Astrocyte (in vitro differentiated cells and primary cell): ENCODE measurements around the gene RSPH10B. TPM values are rescaled to one million over a fixed set of nuclear protein-coding genes. Genes with fewer than 3 reads are reported as not detected.
"Not testable (repeated sequence)": the region's sequence is repeated elsewhere in the genome, so short reads cannot be mapped to it uniquely, and the experiment has no call there.

Source experiments
- DNase-seq: peaks from one replicate; pipeline ENCODE4 v3.0.0-alpha.2; 2010; ENCODE audit warnings: low read depth
- FAIRE-seq: peaks from 2 replicates; lab custom pipeline; 2011; peaks lifted over from hg19 to GRCh38; lab: Jason Lieb, UNC
- H2AFZ ChIP-seq: 2 replicates; pipeline ENCODE4 v1.6.0; 2012; ENCODE audit warnings: low read depth, low read length, inconsistent platforms
- H3K27ac ChIP-seq: 2 replicates; pipeline ENCODE4 v1.5.1; 2011; ENCODE audit warnings: low read depth, low read length, inconsistent platforms
- H3K27me3 ChIP-seq: 2 replicates; pipeline ENCODE4 v1.6.0; 2011; ENCODE audit warnings: low read length, inconsistent platforms; ENCODE audit not compliant: insufficient read depth
- H3K36me3 ChIP-seq: 2 replicates; pipeline ENCODE4 v1.5.1; 2011; ENCODE audit warnings: low read length, inconsistent platforms; ENCODE audit not compliant: insufficient read depth
- H3K4me1 ChIP-seq: 2 replicates; pipeline ENCODE4 v1.5.1; 2011; ENCODE audit warnings: low read length, inconsistent platforms; ENCODE audit not compliant: insufficient read depth
- H3K4me2 ChIP-seq: 2 replicates; pipeline ENCODE4 v1.6.0; 2012; ENCODE audit warnings: low read length, inconsistent platforms
- H3K4me3 ChIP-seq: 2 replicates; pipeline ENCODE4 v1.5.1; 2011; ENCODE audit warnings: low read depth, mild to moderate bottlenecking, low read length, inconsistent platforms; ENCODE audit not compliant: insufficient read depth
- H3K79me2 ChIP-seq: 2 replicates; pipeline ENCODE4 v1.6.0; 2012; ENCODE audit warnings: mild to moderate bottlenecking, low read length, inconsistent platforms; ENCODE audit not compliant: insufficient read depth
- H3K9ac ChIP-seq: 2 replicates; pipeline ENCODE4 v1.6.0; 2012; ENCODE audit warnings: mild to moderate bottlenecking, low read length, inconsistent platforms
- H3K9me3 ChIP-seq: 2 replicates; pipeline ENCODE4 v1.5.1; 2012; ENCODE audit warnings: low read depth, mild to moderate bottlenecking, low read length, inconsistent platforms; ENCODE audit not compliant: insufficient read depth
- H4K20me1 ChIP-seq: 2 replicates; pipeline ENCODE4 v1.6.0; 2012; ENCODE audit warnings: low read length, inconsistent platforms; ENCODE audit not compliant: insufficient read depth
- H3K27ac Mint-ChIP-seq: one replicate; pipeline ENCODE4 v1.8.0; 2021; ENCODE audit warnings: mild to moderate bottlenecking, mixed read lengths; ENCODE audit not compliant: unreplicated experiment
- H3K27me3 Mint-ChIP-seq: one replicate; pipeline ENCODE4 v1.8.0; 2021; ENCODE audit warnings: low read depth, mixed read lengths; ENCODE audit not compliant: unreplicated experiment
- H3K36me3 Mint-ChIP-seq: one replicate; pipeline ENCODE4 v1.8.0; 2021; ENCODE audit warnings: low read depth, mixed read lengths; ENCODE audit not compliant: unreplicated experiment
- H3K4me1 Mint-ChIP-seq: one replicate; pipeline ENCODE4 v1.8.0; 2021; ENCODE audit warnings: low read depth, mixed read lengths; ENCODE audit not compliant: unreplicated experiment
- H3K4me3 Mint-ChIP-seq: one replicate; pipeline ENCODE4 v1.8.0; 2021; ENCODE audit warnings: mild to moderate bottlenecking, moderate library complexity, mixed read lengths; ENCODE audit not compliant: unreplicated experiment
- H3K9me3 Mint-ChIP-seq: one replicate; pipeline ENCODE4 v1.8.0; 2021; ENCODE audit warnings: mild to moderate bottlenecking, mixed read lengths; ENCODE audit not compliant: unreplicated experiment
- EZH2 ChIP-seq: IDR thresholded peaks from 2 replicates; pipeline ENCODE4 v1.6.1; 2012; ENCODE audit warnings: mild to moderate bottlenecking, low read length, inconsistent platforms; ENCODE audit not compliant: insufficient read depth
- total RNA-seq: library from RNA; stranded (reverse); gene quantifications from 2 replicates; pipeline ENCODE4 v1.2.1, GENCODE V29; 2021
- TF ChIP-seq, protein P1 (sequence below): IDR thresholded peaks from 2 replicates; pipeline ENCODE4 v1.5.1; 2011; ENCODE audit warnings: low read depth, mild to moderate bottlenecking, inconsistent platforms, low read length, moderate library complexity; ENCODE audit not compliant: insufficient read depth

RSPH10B gene
- total RNA-seq, 1 donor from 2014 or later = not detected

DNA sequence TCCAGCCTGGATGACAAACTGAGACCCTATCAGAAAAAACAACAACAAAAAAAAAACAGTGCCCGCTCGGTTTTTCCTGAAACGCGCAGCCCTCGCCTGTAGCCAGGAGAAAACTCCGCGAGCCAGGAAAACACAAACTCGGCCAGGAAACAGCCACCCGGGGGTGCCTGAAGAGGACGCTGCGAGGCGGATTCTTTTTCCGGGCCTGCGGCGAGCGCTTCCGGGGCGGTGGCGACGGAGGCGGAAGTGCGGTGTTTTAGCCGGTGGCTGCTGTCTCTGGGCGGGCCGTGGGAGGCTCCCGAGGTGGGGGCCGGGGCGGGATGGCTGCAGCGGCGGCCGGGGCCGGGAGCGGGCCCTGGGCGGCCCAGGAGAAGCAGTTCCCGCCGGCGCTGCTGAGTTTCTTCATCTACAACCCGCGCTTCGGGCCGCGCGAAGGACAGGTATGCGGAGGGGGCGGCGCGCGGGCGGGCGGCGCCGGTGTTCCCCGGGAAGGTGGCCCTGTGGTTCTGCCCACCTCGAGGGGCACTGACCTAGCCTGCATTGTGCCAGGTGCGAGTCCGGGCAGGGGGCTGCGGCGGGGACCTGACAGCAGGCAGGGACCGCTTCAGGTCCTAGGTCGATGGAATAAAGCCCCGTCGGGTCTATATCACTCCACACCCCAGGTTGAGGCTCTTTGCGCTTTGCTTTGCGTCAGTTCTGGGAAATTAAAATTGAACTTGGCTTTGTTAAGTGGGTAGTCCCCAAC, 71.8 kb downstream of the RSPH10B start, which contains the start of gene CCZ1:
Gene CCZ1, plus strand, starts transcription at position 254 of the 745 bp plus-strand sequence. Its CDS starts 67 bp downstream, at position 321.
- not testable (repeated sequence) for H4K20me1 ChIP-seq, H3K36me3 Mint-ChIP-seq, H3K36me3 ChIP-seq, H3K27ac ChIP-seq, H3K27me3 Mint-ChIP-seq, H3K4me1 ChIP-seq, H3K9me3 ChIP-seq, H3K4me1 Mint-ChIP-seq, FAIRE-seq, H3K9me3 Mint-ChIP-seq, H3K79me2 ChIP-seq, H3K27me3 ChIP-seq
- H3K4me3 ChIP-seq = peak within 1 kb of the TSS; percentile 17
- peak within 1 kb of the TSS; percentile 60 for H2AFZ ChIP-seq
- Mint-ChIP-seq H3K4me3 (peak within 1 kb of the TSS; percentile 89), H3K27ac (peak within 1 kb of the TSS; percentile 47)
- peak; percentile 27 for DNase-seq
- peak within 1 kb of the TSS; percentile 57 for H3K4me2 ChIP-seq
- peak within 1 kb of the TSS; percentile 41 for H3K9ac ChIP-seq

DNA sequence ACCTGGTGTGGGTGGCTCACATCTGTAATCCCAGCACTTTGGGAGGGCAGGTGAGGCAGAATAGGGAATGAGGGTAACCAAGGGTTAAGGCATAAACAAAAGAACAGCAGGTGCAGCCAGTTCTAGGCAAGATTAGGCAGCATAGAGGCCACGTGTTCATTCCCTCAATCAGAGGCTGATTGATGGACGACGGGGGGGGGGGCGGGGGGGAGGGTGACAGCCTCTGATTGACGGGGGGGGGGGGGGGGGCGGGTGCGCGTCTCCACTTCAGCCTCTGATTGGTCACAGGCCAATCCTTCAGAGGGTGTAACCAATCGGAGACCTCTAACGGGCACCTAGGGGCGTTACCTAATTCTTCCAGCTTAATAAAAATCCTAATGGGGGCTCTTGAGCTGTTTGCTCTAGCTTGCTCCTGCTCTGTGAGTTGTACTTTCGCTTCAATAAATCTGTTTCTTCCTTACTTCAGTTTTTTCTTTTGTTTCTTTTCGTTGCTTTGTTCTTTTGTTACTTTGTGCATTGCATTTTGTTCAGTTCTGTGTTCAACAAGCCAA, 73.0 kb downstream of the RSPH10B start:
- H3K4me1 Mint-ChIP-seq, H3K27ac Mint-ChIP-seq, H2AFZ ChIP-seq, H3K27ac ChIP-seq, H3K36me3 ChIP-seq, H3K27me3 ChIP-seq, H3K27me3 Mint-ChIP-seq, DNase-seq, H3K79me2 ChIP-seq, H4K20me1 ChIP-seq, H3K36me3 Mint-ChIP-seq, H3K4me3 ChIP-seq, H3K9ac ChIP-seq, FAIRE-seq, H3K4me2 ChIP-seq, H3K4me1 ChIP-seq, H3K9me3 Mint-ChIP-seq, H3K4me3 Mint-ChIP-seq, H3K9me3 ChIP-seq: not testable (repeated sequence)

DNA sequence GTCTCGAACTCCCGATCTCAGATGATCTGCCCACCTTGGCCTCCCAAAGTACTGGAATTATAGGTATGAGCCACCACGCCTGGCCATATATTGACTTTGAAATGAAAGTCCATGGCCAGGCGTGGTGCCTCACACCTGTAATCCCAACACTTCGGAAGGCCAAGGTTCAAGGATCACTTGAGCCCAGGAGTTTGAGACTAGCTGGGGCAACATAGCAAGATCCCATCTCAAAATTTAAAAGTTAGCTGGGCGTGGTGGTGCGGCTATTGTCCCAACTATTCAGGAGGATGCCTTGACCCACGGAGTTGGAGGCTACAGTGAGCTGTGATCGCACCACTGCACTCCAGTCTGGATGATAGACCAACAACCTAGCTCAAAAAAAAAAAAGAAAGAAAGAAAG, 78.0 kb downstream of the RSPH10B start:
- Histone ChIP-seq H4K20me1 (no peaks in the 10 kb centered on the region), H3K27ac (no peak overlapping the region), H2AFZ (no peak overlapping the region), H3K36me3 (no peaks in the 10 kb centered on the region), H3K9ac (no peak overlapping the region), H3K27me3 (no peaks in the 10 kb centered on the region), H3K4me2 (no peak overlapping the region), H3K9me3 (no peaks in the 10 kb centered on the region), H3K79me2 (no peaks in the 10 kb centered on the region), H3K4me1 (no peaks in the 10 kb centered on the region), H3K4me3 (no peak overlapping the region)
- no peaks in the 10 kb centered on the region for H3K4me1 Mint-ChIP-seq
- FAIRE-seq (no peak), DNase-seq (no peak)
- H3K4me3 Mint-ChIP-seq = no peak overlapping the region
- peaks cover 3% of the 10 kb centered on the region for H3K27me3 Mint-ChIP-seq
- H3K27ac Mint-ChIP-seq = no peak overlapping the region
- no peaks in the 10 kb centered on the region for H3K9me3 Mint-ChIP-seq
- TF ChIP-seq, protein P1, sequence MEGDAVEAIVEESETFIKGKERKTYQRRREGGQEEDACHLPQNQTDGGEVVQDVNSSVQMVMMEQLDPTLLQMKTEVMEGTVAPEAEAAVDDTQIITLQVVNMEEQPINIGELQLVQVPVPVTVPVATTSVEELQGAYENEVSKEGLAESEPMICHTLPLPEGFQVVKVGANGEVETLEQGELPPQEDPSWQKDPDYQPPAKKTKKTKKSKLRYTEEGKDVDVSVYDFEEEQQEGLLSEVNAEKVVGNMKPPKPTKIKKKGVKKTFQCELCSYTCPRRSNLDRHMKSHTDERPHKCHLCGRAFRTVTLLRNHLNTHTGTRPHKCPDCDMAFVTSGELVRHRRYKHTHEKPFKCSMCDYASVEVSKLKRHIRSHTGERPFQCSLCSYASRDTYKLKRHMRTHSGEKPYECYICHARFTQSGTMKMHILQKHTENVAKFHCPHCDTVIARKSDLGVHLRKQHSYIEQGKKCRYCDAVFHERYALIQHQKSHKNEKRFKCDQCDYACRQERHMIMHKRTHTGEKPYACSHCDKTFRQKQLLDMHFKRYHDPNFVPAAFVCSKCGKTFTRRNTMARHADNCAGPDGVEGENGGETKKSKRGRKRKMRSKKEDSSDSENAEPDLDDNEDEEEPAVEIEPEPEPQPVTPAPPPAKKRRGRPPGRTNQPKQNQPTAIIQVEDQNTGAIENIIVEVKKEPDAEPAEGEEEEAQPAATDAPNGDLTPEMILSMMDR = no peak
- TF ChIP-seq EZH2 = no peak
- H3K36me3 Mint-ChIP-seq = no peaks in the 10 kb centered on the region

DNA sequence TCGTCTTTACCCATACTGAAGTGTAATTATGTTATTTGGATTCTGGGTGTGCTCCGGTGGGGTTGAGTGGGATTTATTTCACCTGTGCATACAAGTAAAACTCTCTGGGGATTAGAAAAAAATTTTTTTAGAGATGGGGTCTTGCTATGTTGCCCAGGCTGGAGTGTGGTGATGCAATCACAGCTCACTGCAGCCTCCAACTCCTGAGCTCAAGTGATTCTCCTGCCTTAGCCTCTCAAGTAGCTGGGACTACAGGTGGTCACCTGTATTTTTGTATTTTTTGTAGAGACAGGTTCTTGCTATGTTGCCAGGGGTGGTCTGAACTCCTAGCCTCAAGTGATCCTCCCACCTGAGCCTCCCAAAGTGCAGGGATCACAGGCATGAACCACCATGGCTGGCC, 80.2 kb downstream of the RSPH10B start:
- H3K27ac Mint-ChIP-seq, DNase-seq, H3K27me3 ChIP-seq, H4K20me1 ChIP-seq, H2AFZ ChIP-seq, H3K9me3 ChIP-seq, H3K36me3 ChIP-seq, H3K9me3 Mint-ChIP-seq, FAIRE-seq, H3K36me3 Mint-ChIP-seq, H3K27me3 Mint-ChIP-seq, H3K4me1 Mint-ChIP-seq, H3K27ac ChIP-seq, H3K9ac ChIP-seq, H3K4me3 Mint-ChIP-seq, H3K79me2 ChIP-seq, H3K4me3 ChIP-seq, H3K4me1 ChIP-seq, H3K4me2 ChIP-seq: not testable (repeated sequence)

DNA sequence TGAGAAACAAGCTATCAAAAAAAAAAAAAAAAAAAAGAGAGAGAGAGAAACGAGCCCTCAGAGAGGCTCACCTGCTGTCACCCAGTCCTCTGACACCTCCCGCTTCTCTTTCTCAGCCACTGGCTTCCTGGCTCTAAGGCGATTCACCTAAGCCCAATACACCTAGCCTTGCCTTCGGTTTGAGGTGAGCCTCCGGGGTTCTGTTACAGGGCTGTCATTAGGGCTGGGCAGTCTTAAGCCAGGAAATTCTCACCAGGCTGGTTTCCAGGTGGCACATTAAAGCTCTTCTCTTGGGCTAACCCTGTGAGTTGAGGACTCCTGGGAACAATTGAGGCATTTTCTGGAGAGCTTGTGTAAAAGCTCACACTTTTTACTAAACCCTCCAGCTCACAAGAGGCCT, 82.5 kb downstream of the RSPH10B start:
- H3K27me3 Mint-ChIP-seq, H4K20me1 ChIP-seq, H3K36me3 ChIP-seq, H3K4me3 Mint-ChIP-seq, H3K27ac ChIP-seq, H3K27me3 ChIP-seq, H3K9me3 ChIP-seq, DNase-seq, H3K36me3 Mint-ChIP-seq, H2AFZ ChIP-seq, H3K27ac Mint-ChIP-seq, H3K79me2 ChIP-seq, H3K4me1 Mint-ChIP-seq, FAIRE-seq, H3K4me3 ChIP-seq, H3K9me3 Mint-ChIP-seq, H3K9ac ChIP-seq, H3K4me2 ChIP-seq, H3K4me1 ChIP-seq: not testable (repeated sequence)
